Thoracic aorta (tissue), 2 donors: ENCODE data around the gene ACTN1. TPM values are rescaled to one million over a fixed set of nuclear protein-coding genes. Genes with fewer than 3 reads are reported as not detected.

Experiments used
- ATAC-seq: fragments of 150-250 bp; one replicate; pipeline ENCODE4 v1.8.0; 2017; ENCODE audit warnings: low read depth; ENCODE audit not compliant: insufficient number of reproducible peaks, low FRiP score
- DNase-seq: peaks from one replicate; pipeline ENCODE4 v3.0.0-alpha.2; 2020; ENCODE audit warnings: low spot score
- H3K27ac ChIP-seq, 2 donors: fragments of 200-600 bp; sonication (generic); 1 replicate in 1 of 2; 2 replicates in 1 of 2; pipeline ENCODE4 v1.5.1; 2016; ENCODE audit warnings: mild to moderate bottlenecking in 2 of 2, moderate library complexity in 2 of 2
- H3K27me3 ChIP-seq: fragments of 200-600 bp; sonication (generic); replicated peaks from 2 replicates; pipeline ENCODE4 v1.6.0; 2016; ENCODE audit warnings: mild to moderate bottlenecking; ENCODE audit not compliant: insufficient read depth
- H3K36me3 ChIP-seq: fragments of 200-600 bp; sonication (generic); one replicate; pipeline ENCODE4 v1.5.1; 2016
- H3K4me1 ChIP-seq, 2 donors: fragments of 200-600 bp; sonication (generic); 1 replicate in 1 of 2; 2 replicates in 1 of 2; pipeline versions ENCODE4 v1.5.1 to v1.6.0; 2016; ENCODE audit warnings: low read depth in 2 of 2, mild to moderate bottlenecking in 1 of 2; ENCODE audit not compliant: control insufficient read depth in 1 of 2
- H3K4me3 ChIP-seq: fragments of 200-600 bp; sonication (generic); 2 replicates; pipeline ENCODE4 v1.5.1; 2016; ENCODE audit warnings: mild to moderate bottlenecking
- H3K9me3 ChIP-seq: fragments of 200-600 bp; sonication (generic); 2 replicates; pipeline ENCODE4 v1.5.1; 2016
- total RNA-seq, 2 donors: library from RNA; depleted of rRNA; stranded (reverse); fragments of >200 nt; gene quantifications; one replicate each; pipeline versions ENCODE4 v1.1.0 to v1.2.3, GENCODE V29; 2016
- TF ChIP-seq, protein P1 (sequence below): fragments of 200-600 bp; sonication (generic); IDR thresholded peaks from one replicate; pipeline ENCODE4 v1.5.1; 2019; ENCODE audit warnings: antibody characterized with exemption

Gene ACTN1
- total RNA-seq, 2 donors from 2014 or later: 1,201 to 1,291 TPM

DNA sequence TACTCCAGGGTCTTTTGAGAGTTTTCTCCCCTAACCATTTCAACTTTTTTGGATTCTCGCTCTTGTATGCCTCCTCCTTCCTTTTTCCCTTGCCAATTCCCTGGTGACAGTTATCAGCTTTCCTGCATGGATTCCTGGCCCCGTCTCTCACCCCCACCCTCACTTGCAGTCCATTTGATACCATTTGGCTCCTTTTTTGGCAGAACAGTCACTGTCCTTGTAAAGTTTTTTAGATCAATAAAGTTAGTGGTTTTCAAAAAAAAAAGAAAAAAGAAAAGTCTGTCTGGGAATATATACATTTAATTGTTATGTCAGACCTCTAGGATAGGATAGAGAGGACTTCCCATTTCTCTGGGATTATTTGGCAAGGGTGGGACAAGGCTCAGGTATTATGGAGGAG, 42.1 kb downstream of the ACTN1 start:
- peak overlapping the region; percentile 92 to 97 for H3K27ac ChIP-seq
- H3K9me3 ChIP-seq: no peaks in the 10 kb centered on the region
- peaks cover 71 to 98% of the 10 kb centered on the region in 2 donors for H3K4me1 ChIP-seq
- ATAC-seq (no peak), DNase-seq (no peak)
- H3K4me3 ChIP-seq: peak overlapping the region; percentile 30
- H3K27me3 ChIP-seq: no peaks in the 10 kb centered on the region
- TF ChIP-seq, protein P1, sequence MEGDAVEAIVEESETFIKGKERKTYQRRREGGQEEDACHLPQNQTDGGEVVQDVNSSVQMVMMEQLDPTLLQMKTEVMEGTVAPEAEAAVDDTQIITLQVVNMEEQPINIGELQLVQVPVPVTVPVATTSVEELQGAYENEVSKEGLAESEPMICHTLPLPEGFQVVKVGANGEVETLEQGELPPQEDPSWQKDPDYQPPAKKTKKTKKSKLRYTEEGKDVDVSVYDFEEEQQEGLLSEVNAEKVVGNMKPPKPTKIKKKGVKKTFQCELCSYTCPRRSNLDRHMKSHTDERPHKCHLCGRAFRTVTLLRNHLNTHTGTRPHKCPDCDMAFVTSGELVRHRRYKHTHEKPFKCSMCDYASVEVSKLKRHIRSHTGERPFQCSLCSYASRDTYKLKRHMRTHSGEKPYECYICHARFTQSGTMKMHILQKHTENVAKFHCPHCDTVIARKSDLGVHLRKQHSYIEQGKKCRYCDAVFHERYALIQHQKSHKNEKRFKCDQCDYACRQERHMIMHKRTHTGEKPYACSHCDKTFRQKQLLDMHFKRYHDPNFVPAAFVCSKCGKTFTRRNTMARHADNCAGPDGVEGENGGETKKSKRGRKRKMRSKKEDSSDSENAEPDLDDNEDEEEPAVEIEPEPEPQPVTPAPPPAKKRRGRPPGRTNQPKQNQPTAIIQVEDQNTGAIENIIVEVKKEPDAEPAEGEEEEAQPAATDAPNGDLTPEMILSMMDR: no peak
- H3K36me3 ChIP-seq: no peaks in the 10 kb centered on the region

DNA sequence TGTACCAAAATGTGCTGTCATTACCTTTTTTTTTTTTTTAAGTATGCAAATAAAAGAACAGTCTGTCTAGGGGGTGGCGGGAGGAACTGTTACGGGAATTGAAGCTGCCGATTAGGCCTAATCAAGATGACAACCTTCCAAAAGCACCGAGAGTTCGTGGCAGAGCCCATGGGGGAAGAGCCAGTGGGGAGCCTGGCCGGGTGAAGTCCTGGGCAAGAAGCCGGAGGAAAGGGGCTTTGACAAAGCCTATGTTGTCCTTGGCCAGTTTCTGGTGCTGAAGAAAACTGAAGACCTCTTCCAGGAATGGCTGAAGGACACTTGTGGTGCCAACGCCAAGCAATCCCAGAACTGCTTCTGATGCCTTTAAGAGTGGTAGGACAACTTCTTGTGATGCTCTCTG, 42.6 kb downstream of the ACTN1 start:
- TF ChIP-seq, protein P1: no peak
- DNase-seq (no peak), ATAC-seq (no peak)
- H3K4me3 ChIP-seq: peak overlapping the region; percentile 30
- H3K27ac ChIP-seq: peak overlapping the region; percentile 92 to 97
- no peaks in the 10 kb centered on the region for H3K36me3 ChIP-seq
- H3K4me1 ChIP-seq: peaks cover 73 to 98% of the 10 kb centered on the region in 2 donors
- no peaks in the 10 kb centered on the region for H3K27me3 ChIP-seq
- H3K9me3 ChIP-seq: no peaks in the 10 kb centered on the region

DNA sequence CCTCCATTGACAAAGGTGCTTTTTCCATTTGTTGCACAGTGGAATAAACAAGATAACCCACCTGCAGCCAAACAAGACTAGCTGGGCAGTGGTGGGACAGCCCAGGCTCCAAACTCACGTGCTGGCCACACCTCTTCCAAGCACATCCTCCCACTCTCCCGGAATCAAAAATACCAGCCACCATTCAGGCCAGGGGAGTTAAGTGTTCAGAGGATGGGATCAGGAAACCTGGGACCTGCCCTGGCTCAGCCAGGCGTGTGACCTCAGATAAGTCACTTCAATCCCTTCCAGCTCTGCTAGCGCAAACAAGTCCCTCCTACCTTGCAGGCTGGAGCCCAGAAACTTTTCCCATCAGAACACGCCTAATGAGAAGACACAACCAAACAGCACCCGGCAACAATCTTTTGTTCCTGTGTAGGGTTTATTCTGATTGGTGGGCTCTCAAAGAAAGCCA, 43.3 kb downstream of the ACTN1 start:
- TF ChIP-seq, protein P1: no peak
- Histone ChIP-seq H3K4me1 (peaks cover 72 to 98% of the 10 kb centered on the region in 2 donors), H3K27me3 (no peaks in the 10 kb centered on the region), H3K9me3 (no peaks in the 10 kb centered on the region), H3K36me3 (no peaks in the 10 kb centered on the region), H3K4me3 (peak overlapping the region; percentile 30), H3K27ac (peak overlapping the region; percentile 92 to 97)
- DNase-seq: no peak
- ATAC-seq: no peak

DNA sequence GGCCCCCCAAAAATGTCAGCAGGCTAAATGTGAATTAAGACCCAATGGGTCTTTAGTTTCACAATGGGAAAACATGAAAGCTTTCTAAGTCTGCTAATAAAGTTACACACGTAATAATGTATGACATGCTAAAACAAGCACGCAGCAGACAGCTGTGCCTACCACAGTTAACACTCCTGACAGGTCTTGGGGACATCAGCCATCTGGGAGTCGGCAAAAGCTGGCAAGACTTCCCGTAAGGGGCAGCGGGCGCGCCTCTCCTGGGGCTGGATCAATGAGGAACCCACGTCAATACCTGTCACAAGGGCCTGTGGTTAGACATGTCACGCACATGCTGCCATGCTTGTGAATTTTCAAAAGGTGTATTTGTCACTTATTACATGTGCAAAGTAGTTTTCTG, 45.0 kb downstream of the ACTN1 start:
- Histone ChIP-seq H3K4me3 (no peak overlapping the region), H3K4me1 (peaks cover 72 to 100% of the 10 kb centered on the region in 2 donors), H3K36me3 (no peaks in the 10 kb centered on the region), H3K9me3 (no peaks in the 10 kb centered on the region), H3K27me3 (no peaks in the 10 kb centered on the region), H3K27ac (peak overlapping the region; percentile 92 to 97)
- TF ChIP-seq, protein P1: no peak
- no peak for DNase-seq
- ATAC-seq: no peak

DNA sequence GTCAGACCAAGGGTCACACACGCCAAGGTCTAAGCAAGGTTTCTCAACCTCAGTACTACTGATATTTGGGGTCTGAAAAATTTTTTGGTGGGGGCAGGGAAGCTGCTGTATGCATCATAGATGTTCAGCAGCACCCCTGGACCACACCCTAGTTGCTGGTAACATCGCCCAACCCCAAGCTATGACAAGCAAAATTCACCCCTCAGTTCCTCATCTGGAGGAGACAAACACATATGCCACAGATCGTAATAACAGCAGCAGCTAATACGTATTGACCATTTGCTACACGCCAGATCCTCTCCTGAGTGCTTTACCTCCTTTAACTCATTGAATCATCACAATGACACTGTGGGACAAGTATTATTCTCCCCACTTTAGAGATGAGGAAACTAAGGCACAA, 46.4 kb downstream of the ACTN1 start:
- Histone ChIP-seq H3K4me1 (peaks cover 62 to 100% of the 10 kb centered on the region in 2 donors), H3K9me3 (no peaks in the 10 kb centered on the region), H3K36me3 (no peaks in the 10 kb centered on the region), H3K4me3 (no peak overlapping the region), H3K27ac (peak overlapping the region; percentile 92 to 97), H3K27me3 (no peaks in the 10 kb centered on the region)
- TF ChIP-seq, protein P1: no peak
- DNase-seq (no peak), ATAC-seq (no peak)
